ENCODE data around the gene GMFB. TPM values are rescaled to one million over a fixed set of nuclear protein-coding genes. Genes with fewer than 3 reads are reported as not detected.

GMFB gene
- total and polyA plus RNA-seq, 2 experiments from 2014 or later, result 56.5 to 88.3 TPM

DNA sequence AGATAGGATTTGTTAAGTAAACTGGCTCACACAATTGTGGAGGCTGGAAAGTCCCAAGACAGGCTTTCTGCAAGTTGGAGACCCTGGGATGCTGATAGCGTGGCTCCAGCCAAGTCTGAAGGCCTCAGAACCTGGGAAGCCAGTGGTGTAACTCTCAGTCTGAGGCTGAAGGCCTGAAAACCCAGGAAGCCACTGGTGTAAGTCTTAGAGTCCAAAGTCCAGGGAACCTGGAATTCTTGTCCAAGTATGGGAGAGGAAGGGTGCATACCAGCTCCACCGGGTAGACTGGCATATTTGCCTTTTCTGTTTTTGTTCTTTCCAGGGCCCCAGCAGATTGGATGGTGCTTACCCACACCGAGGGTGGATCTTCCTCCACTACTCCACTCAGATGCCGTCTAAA lies 18.1 kb downstream of the GMFB start:
- ATAC-seq, result no peak
- H3K27me3 Mint-ChIP-seq (ENCODE audit: insufficient read depth, low read depth, poor library complexity), result no peaks in the 10 kb centered on the region

More for the DNA sequence above, 18.1 kb downstream of the GMFB start:
- Histone ChIP-seq H2AFZ (no peak overlapping the region), H3K9me2 (ENCODE audit: insufficient read depth) (no peaks in the 10 kb centered on the region), H4K20me1 (replicated peaks; ENCODE audit: insufficient read depth) (no peaks in the 10 kb centered on the region; the same call in 1 of the 2 replicates), H3K4me3 (no peak overlapping the region), H3K36me3 (ENCODE audit: insufficient read depth) (no peaks in the 10 kb centered on the region; the same call in 1 of the 2 replicates), H3F3A (replicated peaks; ENCODE audit: low read depth) (no peaks in the 10 kb centered on the region), H3K79me2 (replicated peaks; ENCODE audit: insufficient read depth) (no peaks in the 10 kb centered on the region), H3K4me1 (ENCODE audit: insufficient read depth) (no peaks in the 10 kb centered on the region), H3K4me2 (no peak overlapping the region), H3K27me3 (ENCODE audit: insufficient read depth) (no peaks in the 10 kb centered on the region), H3K27ac (ENCODE audit: low read depth) (no peak overlapping the region)
- Mint-ChIP-seq H3K27ac (no peak overlapping the region), H3K4me1 (peaks cover 13% of the 10 kb centered on the region; the same call in 2 of the 3 replicates), H3K9me3 (peaks cover 19% of the 10 kb centered on the region), H3K4me3 (no peak overlapping the region), H3K36me3 (ENCODE audit: low read depth) (peaks cover 12% of the 10 kb centered on the region)
- no peak for TF ChIP-seq STAT1 (IDR thresholded peaks at IDR 0.05; ENCODE audit: unreplicated experiment)
- TF ChIP-seq, protein P1, sequence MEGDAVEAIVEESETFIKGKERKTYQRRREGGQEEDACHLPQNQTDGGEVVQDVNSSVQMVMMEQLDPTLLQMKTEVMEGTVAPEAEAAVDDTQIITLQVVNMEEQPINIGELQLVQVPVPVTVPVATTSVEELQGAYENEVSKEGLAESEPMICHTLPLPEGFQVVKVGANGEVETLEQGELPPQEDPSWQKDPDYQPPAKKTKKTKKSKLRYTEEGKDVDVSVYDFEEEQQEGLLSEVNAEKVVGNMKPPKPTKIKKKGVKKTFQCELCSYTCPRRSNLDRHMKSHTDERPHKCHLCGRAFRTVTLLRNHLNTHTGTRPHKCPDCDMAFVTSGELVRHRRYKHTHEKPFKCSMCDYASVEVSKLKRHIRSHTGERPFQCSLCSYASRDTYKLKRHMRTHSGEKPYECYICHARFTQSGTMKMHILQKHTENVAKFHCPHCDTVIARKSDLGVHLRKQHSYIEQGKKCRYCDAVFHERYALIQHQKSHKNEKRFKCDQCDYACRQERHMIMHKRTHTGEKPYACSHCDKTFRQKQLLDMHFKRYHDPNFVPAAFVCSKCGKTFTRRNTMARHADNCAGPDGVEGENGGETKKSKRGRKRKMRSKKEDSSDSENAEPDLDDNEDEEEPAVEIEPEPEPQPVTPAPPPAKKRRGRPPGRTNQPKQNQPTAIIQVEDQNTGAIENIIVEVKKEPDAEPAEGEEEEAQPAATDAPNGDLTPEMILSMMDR (conservative IDR thresholded peaks at IDR 0.05; ENCODE audit: low read depth in 2 of 2), result no peak
- TF ChIP-seq, protein P2, sequence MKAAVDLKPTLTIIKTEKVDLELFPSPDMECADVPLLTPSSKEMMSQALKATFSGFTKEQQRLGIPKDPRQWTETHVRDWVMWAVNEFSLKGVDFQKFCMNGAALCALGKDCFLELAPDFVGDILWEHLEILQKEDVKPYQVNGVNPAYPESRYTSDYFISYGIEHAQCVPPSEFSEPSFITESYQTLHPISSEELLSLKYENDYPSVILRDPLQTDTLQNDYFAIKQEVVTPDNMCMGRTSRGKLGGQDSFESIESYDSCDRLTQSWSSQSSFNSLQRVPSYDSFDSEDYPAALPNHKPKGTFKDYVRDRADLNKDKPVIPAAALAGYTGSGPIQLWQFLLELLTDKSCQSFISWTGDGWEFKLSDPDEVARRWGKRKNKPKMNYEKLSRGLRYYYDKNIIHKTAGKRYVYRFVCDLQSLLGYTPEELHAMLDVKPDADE (IDR thresholded peaks at IDR 0.05), result no peak
- no peak for TF ChIP-seq ZNF114 (CRISPR knock-in tag; IDR thresholded peaks at IDR 0.05)
- TF ChIP-seq JUNB (IDR thresholded peaks at IDR 0.05; ENCODE audit: unreplicated experiment), result no peak
- no peak for TF ChIP-seq ZNF331 (CRISPR knock-in tag; IDR thresholded peaks at IDR 0.05; ENCODE audit: low read depth)
- TF ChIP-seq, protein P3, sequence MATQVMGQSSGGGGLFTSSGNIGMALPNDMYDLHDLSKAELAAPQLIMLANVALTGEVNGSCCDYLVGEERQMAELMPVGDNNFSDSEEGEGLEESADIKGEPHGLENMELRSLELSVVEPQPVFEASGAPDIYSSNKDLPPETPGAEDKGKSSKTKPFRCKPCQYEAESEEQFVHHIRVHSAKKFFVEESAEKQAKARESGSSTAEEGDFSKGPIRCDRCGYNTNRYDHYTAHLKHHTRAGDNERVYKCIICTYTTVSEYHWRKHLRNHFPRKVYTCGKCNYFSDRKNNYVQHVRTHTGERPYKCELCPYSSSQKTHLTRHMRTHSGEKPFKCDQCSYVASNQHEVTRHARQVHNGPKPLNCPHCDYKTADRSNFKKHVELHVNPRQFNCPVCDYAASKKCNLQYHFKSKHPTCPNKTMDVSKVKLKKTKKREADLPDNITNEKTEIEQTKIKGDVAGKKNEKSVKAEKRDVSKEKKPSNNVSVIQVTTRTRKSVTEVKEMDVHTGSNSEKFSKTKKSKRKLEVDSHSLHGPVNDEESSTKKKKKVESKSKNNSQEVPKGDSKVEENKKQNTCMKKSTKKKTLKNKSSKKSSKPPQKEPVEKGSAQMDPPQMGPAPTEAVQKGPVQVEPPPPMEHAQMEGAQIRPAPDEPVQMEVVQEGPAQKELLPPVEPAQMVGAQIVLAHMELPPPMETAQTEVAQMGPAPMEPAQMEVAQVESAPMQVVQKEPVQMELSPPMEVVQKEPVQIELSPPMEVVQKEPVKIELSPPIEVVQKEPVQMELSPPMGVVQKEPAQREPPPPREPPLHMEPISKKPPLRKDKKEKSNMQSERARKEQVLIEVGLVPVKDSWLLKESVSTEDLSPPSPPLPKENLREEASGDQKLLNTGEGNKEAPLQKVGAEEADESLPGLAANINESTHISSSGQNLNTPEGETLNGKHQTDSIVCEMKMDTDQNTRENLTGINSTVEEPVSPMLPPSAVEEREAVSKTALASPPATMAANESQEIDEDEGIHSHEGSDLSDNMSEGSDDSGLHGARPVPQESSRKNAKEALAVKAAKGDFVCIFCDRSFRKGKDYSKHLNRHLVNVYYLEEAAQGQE (IDR thresholded peaks at IDR 0.05; ENCODE audit: unreplicated experiment), result no peak
- no peak for TF ChIP-seq NANOG (IDR thresholded peaks at IDR 0.05; ENCODE audit: borderline replicate concordance)
- no peak for TF ChIP-seq POLR2AphosphoS5 (IDR thresholded peaks at IDR 0.05; ENCODE audit: low read depth)
- TF ChIP-seq, protein P4, sequence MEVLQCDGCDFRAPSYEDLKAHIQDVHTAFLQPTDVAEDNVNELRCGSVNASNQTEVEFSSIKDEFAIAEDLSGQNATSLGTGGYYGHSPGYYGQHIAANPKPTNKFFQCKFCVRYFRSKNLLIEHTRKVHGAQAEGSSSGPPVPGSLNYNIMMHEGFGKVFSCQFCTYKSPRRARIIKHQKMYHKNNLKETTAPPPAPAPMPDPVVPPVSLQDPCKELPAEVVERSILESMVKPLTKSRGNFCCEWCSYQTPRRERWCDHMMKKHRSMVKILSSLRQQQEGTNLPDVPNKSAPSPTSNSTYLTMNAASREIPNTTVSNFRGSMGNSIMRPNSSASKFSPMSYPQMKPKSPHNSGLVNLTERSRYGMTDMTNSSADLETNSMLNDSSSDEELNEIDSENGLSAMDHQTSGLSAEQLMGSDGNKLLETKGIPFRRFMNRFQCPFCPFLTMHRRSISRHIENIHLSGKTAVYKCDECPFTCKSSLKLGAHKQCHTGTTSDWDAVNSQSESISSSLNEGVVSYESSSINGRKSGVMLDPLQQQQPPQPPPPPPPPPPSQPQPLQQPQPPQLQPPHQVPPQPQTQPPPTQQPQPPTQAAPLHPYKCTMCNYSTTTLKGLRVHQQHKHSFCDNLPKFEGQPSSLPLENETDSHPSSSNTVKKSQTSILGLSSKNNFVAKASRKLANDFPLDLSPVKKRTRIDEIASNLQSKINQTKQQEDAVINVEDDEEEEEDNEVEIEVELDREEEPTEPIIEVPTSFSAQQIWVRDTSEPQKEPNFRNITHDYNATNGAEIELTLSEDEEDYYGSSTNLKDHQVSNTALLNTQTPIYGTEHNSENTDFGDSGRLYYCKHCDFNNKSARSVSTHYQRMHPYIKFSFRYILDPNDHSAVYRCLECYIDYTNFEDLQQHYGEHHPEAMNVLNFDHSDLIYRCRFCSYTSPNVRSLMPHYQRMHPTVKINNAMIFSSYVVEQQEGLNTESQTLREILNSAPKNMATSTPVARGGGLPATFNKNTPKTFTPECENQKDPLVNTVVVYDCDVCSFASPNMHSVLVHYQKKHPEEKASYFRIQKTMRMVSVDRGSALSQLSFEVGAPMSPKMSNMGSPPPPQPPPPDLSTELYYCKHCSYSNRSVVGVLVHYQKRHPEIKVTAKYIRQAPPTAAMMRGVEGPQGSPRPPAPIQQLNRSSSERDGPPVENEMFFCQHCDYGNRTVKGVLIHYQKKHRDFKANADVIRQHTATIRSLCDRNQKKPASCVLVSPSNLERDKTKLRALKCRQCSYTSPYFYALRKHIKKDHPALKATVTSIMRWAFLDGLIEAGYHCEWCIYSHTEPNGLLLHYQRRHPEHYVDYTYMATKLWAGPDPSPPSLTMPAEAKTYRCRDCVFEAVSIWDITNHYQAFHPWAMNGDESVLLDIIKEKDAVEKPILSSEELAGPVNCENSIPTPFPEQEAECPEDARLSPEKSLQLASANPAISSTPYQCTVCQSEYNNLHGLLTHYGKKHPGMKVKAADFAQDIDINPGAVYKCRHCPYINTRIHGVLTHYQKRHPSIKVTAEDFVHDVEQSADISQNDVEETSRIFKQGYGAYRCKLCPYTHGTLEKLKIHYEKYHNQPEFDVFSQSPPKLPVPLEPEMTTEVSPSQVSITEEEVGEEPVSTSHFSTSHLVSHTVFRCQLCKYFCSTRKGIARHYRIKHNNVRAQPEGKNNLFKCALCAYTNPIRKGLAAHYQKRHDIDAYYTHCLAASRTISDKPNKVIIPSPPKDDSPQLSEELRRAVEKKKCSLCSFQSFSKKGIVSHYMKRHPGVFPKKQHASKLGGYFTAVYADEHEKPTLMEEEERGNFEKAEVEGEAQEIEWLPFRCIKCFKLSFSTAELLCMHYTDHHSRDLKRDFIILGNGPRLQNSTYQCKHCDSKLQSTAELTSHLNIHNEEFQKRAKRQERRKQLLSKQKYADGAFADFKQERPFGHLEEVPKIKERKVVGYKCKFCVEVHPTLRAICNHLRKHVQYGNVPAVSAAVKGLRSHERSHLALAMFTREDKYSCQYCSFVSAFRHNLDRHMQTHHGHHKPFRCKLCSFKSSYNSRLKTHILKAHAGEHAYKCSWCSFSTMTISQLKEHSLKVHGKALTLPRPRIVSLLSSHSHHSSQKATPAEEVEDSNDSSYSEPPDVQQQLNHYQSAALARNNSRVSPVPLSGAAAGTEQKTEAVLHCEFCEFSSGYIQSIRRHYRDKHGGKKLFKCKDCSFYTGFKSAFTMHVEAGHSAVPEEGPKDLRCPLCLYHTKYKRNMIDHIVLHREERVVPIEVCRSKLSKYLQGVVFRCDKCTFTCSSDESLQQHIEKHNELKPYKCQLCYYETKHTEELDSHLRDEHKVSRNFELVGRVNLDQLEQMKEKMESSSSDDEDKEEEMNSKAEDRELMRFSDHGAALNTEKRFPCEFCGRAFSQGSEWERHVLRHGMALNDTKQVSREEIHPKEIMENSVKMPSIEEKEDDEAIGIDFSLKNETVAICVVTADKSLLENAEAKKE (CRISPR knock-in tag; IDR thresholded peaks at IDR 0.05), result no peak
- no peak for TF ChIP-seq EZH2phosphoT487 (IDR thresholded peaks at IDR 0.05; ENCODE audit: unreplicated experiment)
- no peak for TF ChIP-seq CREB1 (CRISPR knock-in tag; IDR thresholded peaks at IDR 0.05; ENCODE audit: low read depth)
- no peak for TF ChIP-seq EZH2 (IDR thresholded peaks at IDR 0.05; ENCODE audit: low read depth, unreplicated experiment)
- no peak for DNase-seq (ENCODE audit: low spot score)

All from GM23338 (cell line).